Central memory CD8-positive, alpha-beta T cell (primary cell): ENCODE measurements around the gene JAZF1.

Experiments
- ATAC-seq: fragments of 150-1000 bp; cut with Tn5 transposase; replicated peaks from 2 replicates; pipeline ENCODE4 v1.10.0; 2022; ENCODE audit warnings: mild to moderate bottlenecking, moderate FRiP score, moderate number of reproducible peaks; ENCODE audit not compliant: poor library complexity, severe bottlenecking; ENCODE audit errors: extremely low read depth
- DNase-seq, 2 donors: peaks; one replicate each; pipeline ENCODE4 v3.0.0; 2021; ENCODE audit warnings: low spot score in 2 of 2
- H3K27ac Mint-ChIP-seq: one replicate; pipeline ENCODE4 v1.8.0; 2022; ENCODE audit warnings: low read depth, mild to moderate bottlenecking, moderate library complexity, mixed read lengths
- H3K27me3 Mint-ChIP-seq: one replicate; pipeline ENCODE4 v1.8.0; 2022; ENCODE audit warnings: mixed read lengths
- H3K36me3 Mint-ChIP-seq: one replicate; pipeline ENCODE4 v1.8.0; 2022; ENCODE audit warnings: mild to moderate bottlenecking, moderate library complexity, mixed read lengths; ENCODE audit not compliant: insufficient read depth
- H3K4me1 Mint-ChIP-seq: one replicate; pipeline ENCODE4 v1.8.0; 2022; ENCODE audit warnings: mixed read lengths
- H3K4me3 Mint-ChIP-seq: one replicate; pipeline ENCODE4 v1.8.0; 2022; ENCODE audit warnings: mild to moderate bottlenecking, moderate library complexity, mixed read lengths
- H3K9me3 Mint-ChIP-seq: one replicate; pipeline ENCODE4 v1.8.0; 2022; ENCODE audit warnings: mixed read lengths

JAZF1 gene

GRCh38 chr7:27842851-27843250 lies 337.7 kb downstream of the JAZF1 start:
- Mint-ChIP-seq H3K27ac (no peak overlapping the region), H3K27me3 (no peaks in the 10 kb centered on the region), H3K36me3 (peaks cover 15% of the 10 kb centered on the region), H3K9me3 (no peaks in the 10 kb centered on the region), H3K4me3 (no peak overlapping the region), H3K4me1 (peaks cover 20% of the 10 kb centered on the region)
- DNase-seq (no peak), ATAC-seq (no peak)

GRCh38 chr7:27842094-27842692 lies 338.4 kb downstream of the JAZF1 start:
- no peak for ATAC-seq

GRCh38 chr7:27840760-27841364 lies 339.7 kb downstream of the JAZF1 start:
- Mint-ChIP-seq H3K9me3 (no peaks in the 10 kb centered on the region), H3K27ac (no peak overlapping the region), H3K36me3 (peaks cover 17% of the 10 kb centered on the region), H3K27me3 (no peaks in the 10 kb centered on the region), H3K4me1 (peaks cover 35% of the 10 kb centered on the region), H3K4me3 (no peak overlapping the region)
- no peak for ATAC-seq
- no peak for DNase-seq

More at GRCh38 chr7:27842094-27842692, 338.4 kb downstream of the JAZF1 start:
- Mint-ChIP-seq H3K27ac (no peak overlapping the region), H3K27me3 (no peaks in the 10 kb centered on the region), H3K4me3 (no peak overlapping the region), H3K9me3 (no peaks in the 10 kb centered on the region), H3K36me3 (peaks cover 16% of the 10 kb centered on the region), H3K4me1 (peaks cover 25% of the 10 kb centered on the region)
- DNase-seq: no peak

GRCh38 chr7:27840313-27840712 lies 340.3 kb downstream of the JAZF1 start:
- H3K4me3 Mint-ChIP-seq: no peak overlapping the region

GRCh38 chr7:27839099-27839498 lies 341.5 kb downstream of the JAZF1 start:
- Mint-ChIP-seq H3K36me3 (peaks cover 20% of the 10 kb centered on the region), H3K9me3 (no peaks in the 10 kb centered on the region), H3K4me1 (peaks cover 39% of the 10 kb centered on the region), H3K27me3 (no peaks in the 10 kb centered on the region), H3K4me3 (no peak overlapping the region), H3K27ac (peak overlapping the region; percentile 75)
- no peak for DNase-seq
- ATAC-seq: no peak

More at GRCh38 chr7:27840313-27840712, 340.3 kb downstream of the JAZF1 start:
- H3K9me3 Mint-ChIP-seq: no peaks in the 10 kb centered on the region
- H3K27me3 Mint-ChIP-seq: no peaks in the 10 kb centered on the region
- peaks cover 17% of the 10 kb centered on the region for H3K36me3 Mint-ChIP-seq
- DNase-seq: no peak
- H3K4me1 Mint-ChIP-seq: peaks cover 36% of the 10 kb centered on the region
- ATAC-seq: no peak
- peak overlapping the region; percentile 53 for H3K27ac Mint-ChIP-seq

- peaks cover 31% of the 10 kb centered on the region for H3K36me3 Mint-ChIP-seq
- H3K4me3 Mint-ChIP-seq: no peak overlapping the region
- H3K27ac Mint-ChIP-seq: peak overlapping the region; percentile 42
- ATAC-seq: no peak
- H3K4me1 Mint-ChIP-seq: peaks cover 39% of the 10 kb centered on the region
- no peaks in the 10 kb centered on the region for H3K9me3 Mint-ChIP-seq
- H3K27me3 Mint-ChIP-seq: no peaks in the 10 kb centered on the region
- DNase-seq: no peak
Measured at GRCh38 chr7:27836536-27836935, 344.1 kb downstream of the JAZF1 start.

- no peak for DNase-seq
- ATAC-seq: no peak
- Mint-ChIP-seq H3K4me3 (no peak overlapping the region), H3K27me3 (no peaks in the 10 kb centered on the region), H3K27ac (no peak overlapping the region), H3K9me3 (no peaks in the 10 kb centered on the region), H3K36me3 (peaks cover 34% of the 10 kb centered on the region), H3K4me1 (peaks cover 31% of the 10 kb centered on the region)
Measured at GRCh38 chr7:27835376-27835775, 345.2 kb downstream of the JAZF1 start.

GRCh38 chr7:27834179-27834921 lies 346.2 kb downstream of the JAZF1 start:
- no peaks in the 10 kb centered on the region for H3K9me3 Mint-ChIP-seq
- H3K4me3 Mint-ChIP-seq: no peak overlapping the region
- ATAC-seq: no peak
- peaks cover 25% of the 10 kb centered on the region for H3K4me1 Mint-ChIP-seq
- peaks cover 31% of the 10 kb centered on the region for H3K36me3 Mint-ChIP-seq
- no peaks in the 10 kb centered on the region for H3K27me3 Mint-ChIP-seq
- no peak for DNase-seq
- H3K27ac Mint-ChIP-seq: peak overlapping the region; percentile 19

GRCh38 chr7:27826357-27826756 lies 354.2 kb downstream of the JAZF1 start:
- H3K27ac Mint-ChIP-seq: peak overlapping the region; percentile 57
- DNase-seq (no peak), ATAC-seq (no peak)
- H3K4me1 Mint-ChIP-seq: peaks cover 6% of the 10 kb centered on the region
- no peaks in the 10 kb centered on the region for H3K27me3 Mint-ChIP-seq
- peaks cover 45% of the 10 kb centered on the region for H3K36me3 Mint-ChIP-seq
- no peak overlapping the region for H3K4me3 Mint-ChIP-seq
- no peaks in the 10 kb centered on the region for H3K9me3 Mint-ChIP-seq

GRCh38 chr7:27825891-27826290 lies 354.7 kb downstream of the JAZF1 start:
- H3K9me3 Mint-ChIP-seq: no peaks in the 10 kb centered on the region

GRCh38 chr7:27822245-27822644 lies 358.4 kb downstream of the JAZF1 start:
- H3K36me3 Mint-ChIP-seq: peaks cover 42% of the 10 kb centered on the region
- no peaks in the 10 kb centered on the region for H3K27me3 Mint-ChIP-seq
- DNase-seq (no peak), ATAC-seq (no peak)
- H3K27ac Mint-ChIP-seq: no peak overlapping the region
- no peaks in the 10 kb centered on the region for H3K9me3 Mint-ChIP-seq
- no peak overlapping the region for H3K4me3 Mint-ChIP-seq
- H3K4me1 Mint-ChIP-seq: peaks cover 6% of the 10 kb centered on the region

More at GRCh38 chr7:27825891-27826290, 354.7 kb downstream of the JAZF1 start:
- H3K27ac Mint-ChIP-seq: peak overlapping the region; percentile 57
- H3K4me3 Mint-ChIP-seq: no peak overlapping the region
- peaks cover 6% of the 10 kb centered on the region for H3K4me1 Mint-ChIP-seq
- peaks cover 47% of the 10 kb centered on the region for H3K36me3 Mint-ChIP-seq
- no peak for DNase-seq
- no peaks in the 10 kb centered on the region for H3K27me3 Mint-ChIP-seq
- no peak for ATAC-seq

- H3K27ac Mint-ChIP-seq: peak overlapping the region; percentile 64
- no peak overlapping the region for H3K4me3 Mint-ChIP-seq
- H3K4me1 Mint-ChIP-seq: peaks cover 18% of the 10 kb centered on the region
- ATAC-seq (no peak), DNase-seq (no peak)
- H3K9me3 Mint-ChIP-seq: no peaks in the 10 kb centered on the region
- H3K36me3 Mint-ChIP-seq: peaks cover 27% of the 10 kb centered on the region
- no peaks in the 10 kb centered on the region for H3K27me3 Mint-ChIP-seq
Measured at GRCh38 chr7:27812706-27813105, 367.9 kb downstream of the JAZF1 start.

GRCh38 chr7:27810186-27810585 lies 370.4 kb downstream of the JAZF1 start:
- H3K9me3 Mint-ChIP-seq: no peaks in the 10 kb centered on the region
- H3K4me1 Mint-ChIP-seq: peaks cover 18% of the 10 kb centered on the region
- peaks cover 23% of the 10 kb centered on the region for H3K36me3 Mint-ChIP-seq
- no peak overlapping the region for H3K4me3 Mint-ChIP-seq
- DNase-seq (no peak), ATAC-seq (no peak)
- peak overlapping the region; percentile 29 for H3K27ac Mint-ChIP-seq
- H3K27me3 Mint-ChIP-seq: no peaks in the 10 kb centered on the region
